Measurements from ENCODE around the gene MAP4K2. TPM values are rescaled to one million over a fixed set of nuclear protein-coding genes. Genes with fewer than 3 reads are reported as not detected.

Gene MAP4K2
- total and polyA plus RNA-seq, 9 of the 15 experiments (the other 6 are each of a cell fraction or from before 2014, with no cell fraction given): 0.13 to 14.5 (median 7.3) TPM

DNA sequence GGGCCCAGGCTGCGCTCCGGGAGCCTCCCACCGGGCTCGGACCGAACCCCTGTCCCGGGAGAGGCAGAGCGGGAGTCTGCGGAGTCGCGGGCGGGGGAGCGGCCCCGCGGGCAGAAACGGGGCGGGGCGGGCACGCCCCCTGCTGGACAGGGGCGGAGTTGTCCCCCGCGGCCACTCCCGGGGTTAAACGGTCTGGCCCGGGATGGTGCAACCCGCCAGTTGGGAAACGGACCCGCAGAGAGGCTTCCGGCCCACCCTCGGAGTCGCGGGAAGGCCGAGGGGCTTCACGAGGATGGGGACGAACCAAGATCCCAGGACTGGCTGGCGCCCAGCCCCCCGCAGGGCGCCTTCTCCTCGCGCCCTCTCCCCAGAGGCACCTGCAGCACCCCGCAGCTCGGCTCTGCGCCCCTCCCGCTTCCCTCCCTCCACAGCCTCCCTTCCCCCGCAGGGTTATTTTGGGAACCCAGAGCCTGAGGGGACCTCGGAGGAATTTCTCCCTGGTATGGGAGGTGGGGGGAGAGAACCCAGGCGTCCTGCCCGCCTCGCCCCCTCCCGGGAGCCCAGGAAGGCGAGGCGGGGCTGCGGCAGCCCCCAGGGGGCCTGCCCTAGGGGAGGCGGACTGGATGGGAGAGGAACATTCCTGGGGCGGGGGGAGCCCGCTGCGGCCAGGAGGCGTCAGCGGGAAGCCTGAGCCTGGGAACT, 60.0 kb downstream of the MAP4K2 start (continued):
- no peak for TF ChIP-seq NR2C2 (CRISPR knock-in tag; IDR thresholded peaks at IDR 0.05)
- peak; percentile 79 for TF ChIP-seq NR2C2 (tag; IDR thresholded peaks at IDR 0.05)
- TF ChIP-seq COPS2 (conservative IDR thresholded peaks at IDR 0.05): no peak
- peak; percentile 97 for TF ChIP-seq CEBPB (tag; IDR thresholded peaks at IDR 0.05)
- no peak for TF ChIP-seq SOX6 (IDR thresholded peaks at IDR 0.05)
- TF ChIP-seq, protein P1, sequence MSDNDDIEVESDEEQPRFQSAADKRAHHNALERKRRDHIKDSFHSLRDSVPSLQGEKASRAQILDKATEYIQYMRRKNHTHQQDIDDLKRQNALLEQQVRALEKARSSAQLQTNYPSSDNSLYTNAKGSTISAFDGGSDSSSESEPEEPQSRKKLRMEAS (CRISPR knock-in tag; IDR thresholded peaks at IDR 0.05): peak; percentile 44
- peak; percentile 63; the same call in 1 of the 2 replicates for TF ChIP-seq MTA3 (IDR thresholded peaks at IDR 0.05; ENCODE audit: borderline replicate concordance)
- no peak for TF ChIP-seq NFIC (IDR thresholded peaks at IDR 0.05)
- TF ChIP-seq ZBTB17 (CRISPR knock-in tag; IDR thresholded peaks at IDR 0.05): 0 out of 2 replicates have a peak, but pooled peaks have one; percentile 11
- TF ChIP-seq SMARCC2 (IDR thresholded peaks at IDR 0.05; ENCODE audit: low read depth): no peak
- 0 out of 2 replicates have a peak, but pooled peaks have one; percentile 62 for TF ChIP-seq MEF2D (tag; conservative IDR thresholded peaks at IDR 0.05; ENCODE audit: low read depth)
- TF ChIP-seq SRSF3 (IDR thresholded peaks at IDR 0.05; ENCODE audit: insufficient read depth, low read length): no peak
- no peak for TF ChIP-seq POLR2H (tag; IDR thresholded peaks at IDR 0.05; ENCODE audit: low read depth)
- TF ChIP-seq SIN3A (IDR thresholded peaks at IDR 0.05; ENCODE audit: borderline replicate concordance in 2 of 2, control insufficient read depth in 1 of 2, low read depth in 2 of 2, low read length in 2 of 2): peak in 1 of 2 experiments; percentile 43; a peak in 1 of 4 replicates
- TF ChIP-seq ZBTB7A (IDR thresholded peaks at IDR 0.05; ENCODE audit: borderline replicate concordance, control insufficient read depth, low read depth, low read length): peak; percentile 94; the same call in 1 of the 2 replicates
- TF ChIP-seq RBM22 (IDR thresholded peaks at IDR 0.05; ENCODE audit: low read depth, low read length, poor library complexity, severe bottlenecking): peak; percentile 66
- TF ChIP-seq, protein P2, sequence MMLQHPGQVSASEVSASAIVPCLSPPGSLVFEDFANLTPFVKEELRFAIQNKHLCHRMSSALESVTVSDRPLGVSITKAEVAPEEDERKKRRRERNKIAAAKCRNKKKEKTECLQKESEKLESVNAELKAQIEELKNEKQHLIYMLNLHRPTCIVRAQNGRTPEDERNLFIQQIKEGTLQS (IDR thresholded peaks at IDR 0.05): peak; percentile 48
- TF ChIP-seq, protein P2 (CRISPR knock-in tag; conservative IDR thresholded peaks at IDR 0.05): no peak
- TF ChIP-seq, protein P3, sequence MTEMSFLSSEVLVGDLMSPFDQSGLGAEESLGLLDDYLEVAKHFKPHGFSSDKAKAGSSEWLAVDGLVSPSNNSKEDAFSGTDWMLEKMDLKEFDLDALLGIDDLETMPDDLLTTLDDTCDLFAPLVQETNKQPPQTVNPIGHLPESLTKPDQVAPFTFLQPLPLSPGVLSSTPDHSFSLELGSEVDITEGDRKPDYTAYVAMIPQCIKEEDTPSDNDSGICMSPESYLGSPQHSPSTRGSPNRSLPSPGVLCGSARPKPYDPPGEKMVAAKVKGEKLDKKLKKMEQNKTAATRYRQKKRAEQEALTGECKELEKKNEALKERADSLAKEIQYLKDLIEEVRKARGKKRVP (CRISPR knock-in tag; IDR thresholded peaks at IDR 0.05): 0 out of 2 replicates have a peak, but pooled peaks have one; percentile 66
- TF ChIP-seq TEAD1 (CRISPR knock-in tag; IDR thresholded peaks at IDR 0.05): peak in 1 of 2 experiments; percentile 86; a peak in 1 of 4 replicates
- peak; percentile 85 to 92 for TF ChIP-seq MAZ (CRISPR knock-in tag; conservative IDR thresholded peaks at IDR 0.05 in 1 of 2, IDR thresholded peaks at IDR 0.05 in 1 of 2)
- peak in 1 of 2 experiments; percentile 57; a peak in 1 of 4 replicates for TF ChIP-seq NONO (IDR thresholded peaks at IDR 0.05; ENCODE audit: low read depth in 2 of 2, low read length in 1 of 2)
- TF ChIP-seq, protein P4, sequence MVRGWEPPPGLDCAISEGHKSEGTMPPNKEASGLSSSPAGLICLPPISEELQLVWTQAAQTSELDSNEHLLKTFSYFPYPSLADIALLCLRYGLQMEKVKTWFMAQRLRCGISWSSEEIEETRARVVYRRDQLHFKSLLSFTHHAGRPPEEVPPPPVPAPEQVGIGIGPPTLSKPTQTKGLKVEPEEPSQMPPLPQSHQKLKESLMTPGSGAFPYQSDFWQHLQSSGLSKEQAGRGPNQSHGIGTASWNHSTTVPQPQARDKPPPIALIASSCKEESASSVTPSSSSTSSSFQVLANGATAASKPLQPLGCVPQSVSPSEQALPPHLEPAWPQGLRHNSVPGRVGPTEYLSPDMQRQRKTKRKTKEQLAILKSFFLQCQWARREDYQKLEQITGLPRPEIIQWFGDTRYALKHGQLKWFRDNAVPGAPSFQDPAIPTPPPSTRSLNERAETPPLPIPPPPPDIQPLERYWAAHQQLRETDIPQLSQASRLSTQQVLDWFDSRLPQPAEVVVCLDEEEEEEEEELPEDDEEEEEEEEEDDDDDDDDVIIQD (CRISPR knock-in tag; IDR thresholded peaks at IDR 0.05): no peak
- 0 out of 2 replicates have a peak, but pooled peaks have one; percentile 27 for TF ChIP-seq ZEB2 (IDR thresholded peaks at IDR 0.05)
- TF ChIP-seq SNIP1 (IDR thresholded peaks at IDR 0.05; ENCODE audit: low read depth): no peak

Data from K562 (cell line).